HepG2 (cell line): Measurements from ENCODE around the gene ALDH4A1. TPM values are rescaled to one million over a fixed set of nuclear protein-coding genes. Genes with fewer than 3 reads are reported as not detected.

Experiments used
- ATAC-seq: fragments of 200-7000 bp; cut with Tn5 transposase; 3 replicates; pipeline ENCODE4 v1.9.1; 2020; ENCODE audit warnings: mild to moderate bottlenecking, moderate library complexity
- BruUV-seq: library from RNA; stranded (reverse); fragments of 400-500 nt; replicated peaks from 2 replicates; lab custom pipeline; 2021; lab: Mats Ljungman, UMichigan
- CTCF ChIA-PET: fragments of 300-600 bp; formaldehyde crosslinking; extraction: SDS; loops from one replicate; lab custom pipeline; 2021; ENCODE audit warnings: low total read pairs, inconsistent platforms, low intra/inter-chr PET ratio; lab: Yijun Ruan, JAX
- POLR2A ChIA-PET: fragments of 350-600 bp; sonication (Branson Sonifier 250); formaldehyde crosslinking; loops from one replicate; lab custom pipeline; 2020; ENCODE audit warnings: antibody characterized with exemption, inconsistent platforms; lab: Yijun Ruan, JAX
- DNase-seq: peaks from one replicate; pipeline ENCODE4 v3.0.0-alpha.2; 2015; ENCODE audit warnings: low spot score
- FAIRE-seq: peaks from 3 replicates; lab custom pipeline; 2011; peaks lifted over from hg19 to GRCh38; lab: Jason Lieb, UNC
- H2AFZ ChIP-seq: one replicate; pipeline ENCODE4 v1.6.1; 2011; ENCODE audit warnings: low read length, inconsistent platforms
- H3K27ac ChIP-seq: fragments of 300-600 bp; 3 replicates; pipeline ENCODE4 v1.8.0; 2011; ENCODE audit warnings: mixed run types, mild to moderate bottlenecking, mixed read lengths, low read length, inconsistent platforms; ENCODE audit not compliant: insufficient read depth; ENCODE audit errors: extremely low read length
- H3K27me3 ChIP-seq, 2 experiments: fragments of 200-600 bp in 1 of 2; 2 replicates in 1 of 2; 3 replicates in 1 of 2; pipeline versions ENCODE4 v1.6.0 to v1.8.0; 2011; ENCODE audit warnings: low read length in 2 of 2, mild to moderate bottlenecking in 2 of 2, moderate library complexity in 2 of 2, inconsistent platforms in 1 of 2; ENCODE audit not compliant: insufficient read depth in 2 of 2, control insufficient read depth in 1 of 2
- H3K36me3 ChIP-seq, 2 experiments: fragments of 200-600 bp in 1 of 2; replicated peaks in 1 of 2; 2 replicates in 1 of 2; 3 replicates in 1 of 2; pipeline versions ENCODE4 v1.5.1 to v1.8.0; 2011; ENCODE audit warnings: low read length in 2 of 2, inconsistent platforms in 1 of 2; ENCODE audit not compliant: insufficient read depth in 2 of 2, control insufficient read depth in 1 of 2
- H3K4me1 ChIP-seq: 2 replicates; pipeline ENCODE4 v1.5.1; 2012; ENCODE audit warnings: low read length, inconsistent platforms; ENCODE audit not compliant: insufficient read depth
- H3K4me2 ChIP-seq: 2 replicates; pipeline ENCODE4 v1.6.0; 2011; ENCODE audit warnings: low read depth, low read length, inconsistent platforms
- H3K4me3 ChIP-seq, 3 experiments: fragments of 200-600 bp in 1 of 3; sonication (generic), shearing (Covaris generic) in 1 of 3; replicated peaks in 1 of 3; 2 replicates each; pipeline ENCODE4 v1.5.1; 2011 to 2016; ENCODE audit warnings: low read length in 3 of 3, inconsistent platforms in 2 of 3, low read depth in 2 of 3, mild to moderate bottlenecking in 2 of 3, control low read depth in 1 of 3, mixed read lengths in 1 of 3; ENCODE audit not compliant: insufficient read depth in 1 of 3
- H3K79me2 ChIP-seq: one replicate; pipeline ENCODE4 v1.6.1; 2011; ENCODE audit warnings: low read length, inconsistent platforms; ENCODE audit not compliant: insufficient read depth
- H3K9ac ChIP-seq: 2 replicates; pipeline ENCODE4 v1.6.0; 2011; ENCODE audit warnings: mild to moderate bottlenecking, low read depth, low read length, inconsistent platforms; ENCODE audit not compliant: insufficient read depth
- H3K9me3 ChIP-seq: 2 replicates; pipeline ENCODE4 v1.5.1; 2012; ENCODE audit warnings: mild to moderate bottlenecking, low read length
- H4K20me1 ChIP-seq: 2 replicates; pipeline ENCODE4 v1.6.0; 2011; ENCODE audit warnings: inconsistent platforms, mild to moderate bottlenecking, low read length, moderate library complexity; ENCODE audit not compliant: insufficient read depth
- ADNP ChIP-seq: sonication (generic); formaldehyde crosslinking; IDR thresholded peaks from 2 replicates; pipeline ENCODE4 v1.4.0; 2020; ENCODE audit warnings: missing genetic modification reagents
- KDM1A ChIP-seq: IDR thresholded peaks from 2 replicates; pipeline ENCODE4 v1.6.1; 2016; ENCODE audit warnings: missing compliant biosample characterization
- ZMYM3 ChIP-seq: sonication (generic); formaldehyde crosslinking; IDR thresholded peaks from 2 replicates; pipeline ENCODE4 v1.5.1; 2020; ENCODE audit warnings: mild to moderate bottlenecking, missing genetic modification reagents
- ZNF557 ChIP-seq: sonication (generic); formaldehyde crosslinking; IDR thresholded peaks from 2 replicates; pipeline ENCODE4 v1.4.0; 2020; ENCODE audit warnings: missing genetic modification reagents
- ZNF629 ChIP-seq: sonication (generic); formaldehyde crosslinking; conservative IDR thresholded peaks from 2 replicates; pipeline ENCODE4 v1.5.0; 2020; ENCODE audit warnings: missing genetic modification reagents
- WGBS: methylation state at CpG from one replicate; pipeline ENCODE4 v1.1.6; 2017; ENCODE audit warnings: low lambda C conversion rate; 5-methylcytosine and 5-hydroxymethylcytosine counted together
- in situ Hi-C: cut with HindIII; loops from 2 replicates; pipeline ENCODE4 v1.10.0; 2017; ENCODE audit warnings: low pct_unique_long_range_greater_than_20kb; ENCODE audit not compliant: extremely low pct_ligation_motif_present
- intact Hi-C: fragments of 100-400 bp; cut with micrococcal nuclease; formaldehyde crosslinking; loops from one replicate; pipeline ENCODE4 v1.10.0; 2022; ENCODE audit not compliant: unreplicated experiment
- polyA plus RNA-seq, 8 experiments: library from polyadenylated mRNA; depleted of rRNA in 3 of 8; stranded (reverse) in 7 of 8; unstranded in 1 of 8; fragments of >200 nt; fragmentation: Illumina TruSeq in 4 of 8; extraction: Trizol in 4 of 8; gene quantifications; 2 replicates each; pipeline versions ENCODE4 v1.2.1 to v1.2.3, GENCODE V29; 2011 to 2016; ENCODE audit warnings: low read depth in 4 of 8, missing spikeins in 1 of 8, mixed read lengths in 1 of 8; ENCODE audit not compliant: insufficient read depth in 1 of 8
- total RNA-seq, 5 experiments: library from RNA; depleted of rRNA; stranded (reverse); fragments of >200 nt; fragmentation: Illumina TruSeq; extraction: Trizol; gene quantifications; 2 replicates each; pipeline ENCODE4 v1.2.3, GENCODE V29; 2016; ENCODE audit warnings: low read depth in 1 of 5
- TF ChIP-seq, protein P1 (sequence below): IDR thresholded peaks from 2 replicates; pipeline ENCODE4 v1.4.0; 2020; ENCODE audit warnings: mild to moderate bottlenecking, missing genetic modification reagents

Gene ALDH4A1
- total and polyA plus RNA-seq, 2 of the 13 experiments (the other 11 are each of a cell fraction or from before 2014, with no cell fraction given), result 76.4 to 240 TPM

DNA sequence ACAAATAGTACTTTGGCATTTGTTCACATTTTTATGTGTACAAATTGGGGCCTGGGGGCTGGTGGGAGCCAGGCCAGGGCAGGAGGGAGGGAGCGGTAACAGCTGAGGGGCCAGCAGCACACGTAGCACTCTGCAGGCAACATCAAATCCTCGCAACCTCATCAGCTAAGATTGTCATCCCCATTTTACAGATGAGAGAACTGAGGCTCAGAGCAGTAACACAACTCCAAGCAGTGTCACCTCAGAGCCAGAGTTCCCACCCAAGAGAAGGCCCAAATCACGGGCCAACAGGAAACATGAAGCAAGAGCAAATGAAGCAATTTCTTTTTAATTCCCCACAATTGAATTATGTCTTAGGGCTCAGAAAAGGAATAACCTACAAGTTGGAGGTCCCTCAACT is 40.0 kb upstream of the ALDH4A1 start:
- in situ Hi-C loops (no loop called here), intact Hi-C loops (no loop called here)
- Histone ChIP-seq H3K27me3 (no peaks in the 10 kb centered on the region), H3K27ac (peak overlapping the region; percentile 67), H2AFZ (no peak overlapping the region), H4K20me1 (peaks cover 2% of the 10 kb centered on the region), H3K4me3 (0 out of 6 replicates have a peak overlapping the region, but pooled peaks of 1 of the 3 experiments have one; percentile 18), H3K4me1 (peaks cover 79% of the 10 kb centered on the region), H3K79me2 (peaks cover 67% of the 10 kb centered on the region), H3K9me3 (no peaks in the 10 kb centered on the region), H3K4me2 (peak overlapping the region; percentile 71), H3K36me3 (peaks cover 0 to 4% of the 10 kb centered on the region in 2 experiments; a peak in 1 of 5 replicates), H3K9ac (peak overlapping the region; percentile 63; the same call in 1 of the 2 replicates)
- WGBS, result 88% methylated on average over 4 of the region's 4 CpGs
- CTCF ChIA-PET, result no interaction called here
- DNase-seq (no peak), FAIRE-seq (no peak), ATAC-seq (no peak)
- peak; percentile 64; the same call in 1 of the 2 replicates for TF ChIP-seq KDM1A (CRISPR knock-in tag)
- TF ChIP-seq ZNF629, result peak; percentile 98
- TF ChIP-seq, protein P1, sequence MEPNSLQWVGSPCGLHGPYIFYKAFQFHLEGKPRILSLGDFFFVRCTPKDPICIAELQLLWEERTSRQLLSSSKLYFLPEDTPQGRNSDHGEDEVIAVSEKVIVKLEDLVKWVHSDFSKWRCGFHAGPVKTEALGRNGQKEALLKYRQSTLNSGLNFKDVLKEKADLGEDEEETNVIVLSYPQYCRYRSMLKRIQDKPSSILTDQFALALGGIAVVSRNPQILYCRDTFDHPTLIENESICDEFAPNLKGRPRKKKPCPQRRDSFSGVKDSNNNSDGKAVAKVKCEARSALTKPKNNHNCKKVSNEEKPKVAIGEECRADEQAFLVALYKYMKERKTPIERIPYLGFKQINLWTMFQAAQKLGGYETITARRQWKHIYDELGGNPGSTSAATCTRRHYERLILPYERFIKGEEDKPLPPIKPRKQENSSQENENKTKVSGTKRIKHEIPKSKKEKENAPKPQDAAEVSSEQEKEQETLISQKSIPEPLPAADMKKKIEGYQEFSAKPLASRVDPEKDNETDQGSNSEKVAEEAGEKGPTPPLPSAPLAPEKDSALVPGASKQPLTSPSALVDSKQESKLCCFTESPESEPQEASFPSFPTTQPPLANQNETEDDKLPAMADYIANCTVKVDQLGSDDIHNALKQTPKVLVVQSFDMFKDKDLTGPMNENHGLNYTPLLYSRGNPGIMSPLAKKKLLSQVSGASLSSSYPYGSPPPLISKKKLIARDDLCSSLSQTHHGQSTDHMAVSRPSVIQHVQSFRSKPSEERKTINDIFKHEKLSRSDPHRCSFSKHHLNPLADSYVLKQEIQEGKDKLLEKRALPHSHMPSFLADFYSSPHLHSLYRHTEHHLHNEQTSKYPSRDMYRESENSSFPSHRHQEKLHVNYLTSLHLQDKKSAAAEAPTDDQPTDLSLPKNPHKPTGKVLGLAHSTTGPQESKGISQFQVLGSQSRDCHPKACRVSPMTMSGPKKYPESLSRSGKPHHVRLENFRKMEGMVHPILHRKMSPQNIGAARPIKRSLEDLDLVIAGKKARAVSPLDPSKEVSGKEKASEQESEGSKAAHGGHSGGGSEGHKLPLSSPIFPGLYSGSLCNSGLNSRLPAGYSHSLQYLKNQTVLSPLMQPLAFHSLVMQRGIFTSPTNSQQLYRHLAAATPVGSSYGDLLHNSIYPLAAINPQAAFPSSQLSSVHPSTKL, result no peak
- no peak for TF ChIP-seq ZNF557 (CRISPR knock-in tag)
- TF ChIP-seq ZMYM3 (CRISPR knock-in tag), result peak; percentile 88
- peak; percentile 80; the same call in 1 of the 2 replicates for TF ChIP-seq ADNP (CRISPR knock-in tag)
- POLR2A ChIA-PET, result no interaction called here
- no TSS peak for BruUV-seq
